Endodermal cell (in vitro differentiated cells): Measurements from ENCODE around the gene EMSY. TPM values are rescaled to one million over a fixed set of nuclear protein-coding genes. Genes with fewer than 3 reads are reported as not detected.
"Not testable (repeated sequence)": the region's sequence is repeated elsewhere in the genome, so short reads cannot be mapped to it uniquely, and the experiment has no call there.

ENCODE experiments used
- DNase-seq: peaks from one replicate; pipeline ENCODE4 v3.0.0-alpha.2; 2017
- H3K27ac ChIP-seq: 2 replicates; pipeline ENCODE4 v1.5.1; 2013; ENCODE audit warnings: mild to moderate bottlenecking, low read depth, low read length, moderate library complexity
- H3K27me3 ChIP-seq: 2 replicates; pipeline ENCODE4 v1.6.1; 2013; ENCODE audit warnings: mild to moderate bottlenecking, low read length, moderate library complexity; ENCODE audit not compliant: insufficient read depth, control insufficient read depth, poor library complexity, severe bottlenecking
- H3K36me3 ChIP-seq: 2 replicates; pipeline ENCODE4 v1.7.0; 2013; ENCODE audit warnings: mild to moderate bottlenecking, low read length, moderate library complexity; ENCODE audit not compliant: control insufficient read depth, insufficient read depth
- H3K4me1 ChIP-seq: one replicate; pipeline ENCODE4 v1.7.0; 2013; ENCODE audit warnings: low read length; ENCODE audit not compliant: control insufficient read depth, insufficient read depth
- H3K4me3 ChIP-seq: 2 replicates; pipeline ENCODE4 v1.5.1; 2013; ENCODE audit warnings: mild to moderate bottlenecking, low read length, moderate library complexity
- H3K9ac ChIP-seq: 2 replicates; pipeline ENCODE4 v1.6.1; 2013; ENCODE audit warnings: mild to moderate bottlenecking, low read length, moderate library complexity; ENCODE audit not compliant: poor library complexity, severe bottlenecking; ENCODE audit errors: extremely low read depth
- H3K9me3 ChIP-seq: 2 replicates; pipeline ENCODE4 v1.6.1; 2013; ENCODE audit warnings: mild to moderate bottlenecking, low read length, moderate library complexity; ENCODE audit not compliant: control insufficient read depth
- H3K27ac Mint-ChIP-seq: 2 replicates; pipeline ENCODE4 v1.8.0; 2020; ENCODE audit warnings: mixed read lengths
- H3K27me3 Mint-ChIP-seq: 2 replicates; pipeline ENCODE4 v1.8.0; 2021; ENCODE audit warnings: mild to moderate bottlenecking, mixed read lengths; ENCODE audit not compliant: insufficient read depth
- H3K36me3 Mint-ChIP-seq: 2 replicates; pipeline ENCODE4 v1.8.0; 2020; ENCODE audit warnings: low read depth, mixed read lengths
- H3K4me1 Mint-ChIP-seq: 2 replicates; pipeline ENCODE4 v1.8.0; 2020; ENCODE audit warnings: mixed read lengths
- H3K4me3 Mint-ChIP-seq: 2 replicates; pipeline ENCODE4 v1.8.0; 2020; ENCODE audit warnings: mild to moderate bottlenecking, moderate library complexity, mixed read lengths
- H3K9me3 Mint-ChIP-seq: 2 replicates; pipeline ENCODE4 v1.8.0; 2020; ENCODE audit warnings: mild to moderate bottlenecking, mixed read lengths
- CTCF ChIP-seq: fragments of 200-600 bp; sonication (generic); conservative IDR thresholded peaks from 2 replicates; pipeline ENCODE4 v1.5.0; 2021; ENCODE audit warnings: antibody characterized with exemption, mild to moderate bottlenecking
- WGBS, 2 experiments: methylation state at CpG; one replicate each; pipeline versions ENCODE4 v1.1.5 to v1.1.7; 2013; ENCODE audit warnings: missing lambda C conversion rate in 2 of 2, mixed read lengths in 1 of 2; ENCODE audit not compliant: insufficient coverage in 1 of 2, insufficient read length in 1 of 2; 5-methylcytosine and 5-hydroxymethylcytosine counted together
- total RNA-seq, 2 donors: library from RNA; stranded (reverse); fragmentation: NEBNext Ultra II Directional in 1 of 2; extraction: Animal tissue kit (Norgen Biotek cat#: 25700) in 1 of 2; gene quantifications; 2 replicates in 1 of 2; 3 replicates in 1 of 2; pipeline ENCODE4 v1.2.1, GENCODE V29; 2021

The EMSY gene
- total RNA-seq, 2 donors from 2014 or later, result 27.4 to 35.5 TPM

GRCh38 chr11:76397383-76397782 is 47.4 kb upstream of the EMSY start:
- H3K4me1 ChIP-seq, result no peaks in the 10 kb centered on the region
- H3K9me3 Mint-ChIP-seq, result no peaks in the 10 kb centered on the region
- no peaks in the 10 kb centered on the region for H3K9me3 ChIP-seq
- H3K27me3 ChIP-seq, result no peaks in the 10 kb centered on the region
- no peaks in the 10 kb centered on the region for H3K36me3 Mint-ChIP-seq
- H3K36me3 ChIP-seq, result no peaks in the 10 kb centered on the region
- WGBS, 2 experiments, result 93% methylated on average over 3 of the region's 3 CpGs; no CpG with 5 or more reads in 1 of the 2 experiments
- H3K4me3 ChIP-seq, result no peak overlapping the region
- no peak overlapping the region for H3K27ac Mint-ChIP-seq
- H3K27ac ChIP-seq, result no peak overlapping the region
- no peak for DNase-seq
- TF ChIP-seq CTCF, result no peak
- H3K9ac ChIP-seq, result no peak overlapping the region
- no peak overlapping the region for H3K4me3 Mint-ChIP-seq
- no peaks in the 10 kb centered on the region for H3K4me1 Mint-ChIP-seq
- peaks cover 2% of the 10 kb centered on the region for H3K27me3 Mint-ChIP-seq

- Histone ChIP-seq H3K4me3 (no peak overlapping the region), H3K27ac (no peak overlapping the region), H3K9me3 (no peaks in the 10 kb centered on the region), H3K9ac (no peak overlapping the region), H3K27me3 (no peaks in the 10 kb centered on the region), H3K36me3 (no peaks in the 10 kb centered on the region), H3K4me1 (no peaks in the 10 kb centered on the region)
- DNase-seq, result peak; percentile 10
- 95 to 100% methylated on average over 1 of the region's 1 CpG for WGBS, 2 experiments
- H3K36me3 Mint-ChIP-seq, result no peaks in the 10 kb centered on the region
- no peaks in the 10 kb centered on the region for H3K4me1 Mint-ChIP-seq
- no peak overlapping the region for H3K4me3 Mint-ChIP-seq
- no peaks in the 10 kb centered on the region for H3K9me3 Mint-ChIP-seq
- no peak overlapping the region for H3K27ac Mint-ChIP-seq
- no peak for TF ChIP-seq CTCF
- H3K27me3 Mint-ChIP-seq, result no peaks in the 10 kb centered on the region
These were observed 43.9 kb upstream of the EMSY start for GRCh38 chr11:76400967-76401366.

- not testable (repeated sequence) for H3K27ac Mint-ChIP-seq, H3K4me1 Mint-ChIP-seq, DNase-seq, H3K4me3 ChIP-seq, H3K27ac ChIP-seq, H3K4me1 ChIP-seq, H3K9me3 Mint-ChIP-seq, H3K9ac ChIP-seq, H3K27me3 ChIP-seq, H3K9me3 ChIP-seq, H3K36me3 Mint-ChIP-seq, H3K4me3 Mint-ChIP-seq, H3K27me3 Mint-ChIP-seq, H3K36me3 ChIP-seq
- 91 to 100% methylated on average over 4 to 7 of the region's 8 CpGs for WGBS, 2 experiments
These were observed 43.3 kb upstream of the EMSY start for GRCh38 chr11:76401484-76401883.

- peaks cover 11% of the 10 kb centered on the region for H3K4me1 Mint-ChIP-seq
- Histone ChIP-seq H3K4me3 (no peak overlapping the region), H3K9me3 (no peaks in the 10 kb centered on the region), H3K27ac (no peak overlapping the region), H3K27me3 (no peaks in the 10 kb centered on the region), H3K4me1 (peaks cover 8% of the 10 kb centered on the region), H3K9ac (no peak overlapping the region), H3K36me3 (no peaks in the 10 kb centered on the region)
- WGBS, 2 experiments, result 91 to 92% methylated on average over 3 to 4 of the region's 4 CpGs
- no peak overlapping the region for H3K4me3 Mint-ChIP-seq
- no peak for DNase-seq
- H3K9me3 Mint-ChIP-seq, result no peaks in the 10 kb centered on the region
- no peak overlapping the region for H3K27ac Mint-ChIP-seq
- H3K27me3 Mint-ChIP-seq, result peaks cover 9% of the 10 kb centered on the region
- TF ChIP-seq CTCF, result no peak
- H3K36me3 Mint-ChIP-seq, result no peaks in the 10 kb centered on the region
These were observed 38.5 kb upstream of the EMSY start for GRCh38 chr11:76406359-76406758.
